ENCODE results near the gene MPPED2.

DNA sequence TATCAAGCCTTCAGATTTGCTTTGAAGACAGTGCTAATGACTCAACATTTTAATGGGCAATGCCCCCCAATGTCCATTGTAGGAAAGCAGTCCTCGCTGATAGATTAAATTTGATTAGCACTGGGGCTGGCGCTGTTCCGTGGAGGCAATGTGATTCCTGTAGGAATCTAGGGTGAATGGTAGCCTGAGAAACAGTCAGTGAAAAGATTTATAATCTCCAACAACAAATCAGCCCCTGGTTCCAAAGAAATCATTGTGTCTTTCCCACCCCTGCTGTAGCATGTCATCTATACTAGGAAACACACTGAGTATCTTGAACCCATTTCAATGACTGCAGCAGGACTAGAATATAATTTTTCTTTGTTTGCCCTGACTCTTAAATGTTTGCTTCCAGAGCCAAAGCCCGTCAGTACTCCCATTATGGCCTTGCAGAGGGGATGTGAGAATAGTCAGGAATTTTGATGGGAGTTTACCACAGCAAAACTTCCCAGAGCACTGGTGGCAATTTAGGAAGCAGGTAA is 36.1 kb downstream of the MPPED2 start:
- no peak for TF ChIP-seq POLR2AphosphoS5 (IDR thresholded peaks at IDR 0.05; ENCODE audit: insufficient read depth, low read depth, low read length)
- TF ChIP-seq, protein P1, sequence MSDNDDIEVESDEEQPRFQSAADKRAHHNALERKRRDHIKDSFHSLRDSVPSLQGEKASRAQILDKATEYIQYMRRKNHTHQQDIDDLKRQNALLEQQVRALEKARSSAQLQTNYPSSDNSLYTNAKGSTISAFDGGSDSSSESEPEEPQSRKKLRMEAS (IDR thresholded peaks at IDR 0.05; ENCODE audit: insufficient read depth, insufficient read length): no peak
- TF ChIP-seq MYC (IDR thresholded peaks at IDR 0.05; ENCODE audit: low read depth, low read length): no peak
- no peak for TF ChIP-seq POLR2A (IDR thresholded peaks at IDR 0.05; ENCODE audit: low read depth, low read length)
- TF ChIP-seq, protein P2, sequence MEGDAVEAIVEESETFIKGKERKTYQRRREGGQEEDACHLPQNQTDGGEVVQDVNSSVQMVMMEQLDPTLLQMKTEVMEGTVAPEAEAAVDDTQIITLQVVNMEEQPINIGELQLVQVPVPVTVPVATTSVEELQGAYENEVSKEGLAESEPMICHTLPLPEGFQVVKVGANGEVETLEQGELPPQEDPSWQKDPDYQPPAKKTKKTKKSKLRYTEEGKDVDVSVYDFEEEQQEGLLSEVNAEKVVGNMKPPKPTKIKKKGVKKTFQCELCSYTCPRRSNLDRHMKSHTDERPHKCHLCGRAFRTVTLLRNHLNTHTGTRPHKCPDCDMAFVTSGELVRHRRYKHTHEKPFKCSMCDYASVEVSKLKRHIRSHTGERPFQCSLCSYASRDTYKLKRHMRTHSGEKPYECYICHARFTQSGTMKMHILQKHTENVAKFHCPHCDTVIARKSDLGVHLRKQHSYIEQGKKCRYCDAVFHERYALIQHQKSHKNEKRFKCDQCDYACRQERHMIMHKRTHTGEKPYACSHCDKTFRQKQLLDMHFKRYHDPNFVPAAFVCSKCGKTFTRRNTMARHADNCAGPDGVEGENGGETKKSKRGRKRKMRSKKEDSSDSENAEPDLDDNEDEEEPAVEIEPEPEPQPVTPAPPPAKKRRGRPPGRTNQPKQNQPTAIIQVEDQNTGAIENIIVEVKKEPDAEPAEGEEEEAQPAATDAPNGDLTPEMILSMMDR (IDR thresholded peaks at IDR 0.05; ENCODE audit: extremely low read depth in 1 of 2, insufficient read depth in 1 of 2, low read depth in 1 of 2, low read length in 2 of 2): no peak
- TF ChIP-seq EZH2 (IDR thresholded peaks at IDR 0.05; ENCODE audit: borderline replicate concordance, low read depth, low read length, severe bottlenecking): no peak
- TF ChIP-seq FOS (IDR thresholded peaks at IDR 0.05; ENCODE audit: borderline replicate concordance, insufficient read depth, low read length): no peak
- no peak for TF ChIP-seq GATA2 (IDR thresholded peaks at IDR 0.05; ENCODE audit: insufficient read depth, insufficient read length, low read depth, low read length)
